ENCODE measurements around the gene FBXW11. TPM values are rescaled to one million over a fixed set of nuclear protein-coding genes. Genes with fewer than 3 reads are reported as not detected.

FBXW11 gene
- total RNA-seq, 1 experiment from 2014 or later, result 56.3 TPM

- no peak for DNase-seq (ENCODE audit: low spot score)
These were observed 138.2 kb downstream of the FBXW11 start for GRCh38 chr5:171868236-171868635.

- no peak for DNase-seq (ENCODE audit: low spot score)
These were observed 138.7 kb downstream of the FBXW11 start for GRCh38 chr5:171867786-171868185.

GRCh38 chr5:171865471-171865870 is 141.0 kb downstream of the FBXW11 start:
- no peak for DNase-seq (ENCODE audit: low spot score)

- DNase-seq (ENCODE audit: low spot score), result no peak
These were observed 142.5 kb downstream of the FBXW11 start for GRCh38 chr5:171863935-171864334.

- DNase-seq (ENCODE audit: low spot score), result no peak
These were observed 143.8 kb downstream of the FBXW11 start for GRCh38 chr5:171862624-171863023.

GRCh38 chr5:171861381-171861780 is 145.1 kb downstream of the FBXW11 start:
- DNase-seq (ENCODE audit: low spot score), result no peak

- no peak for DNase-seq (ENCODE audit: low spot score)
These were observed 148.1 kb downstream of the FBXW11 start for GRCh38 chr5:171858303-171858702.

- no peak for DNase-seq (ENCODE audit: low spot score)
These were observed 149.0 kb downstream of the FBXW11 start for GRCh38 chr5:171857489-171857876.

- DNase-seq (ENCODE audit: low spot score), result peak; percentile 79
These were observed 150.4 kb downstream of the FBXW11 start for GRCh38 chr5:171855798-171856763.

GRCh38 chr5:171855265-171855664 is 151.2 kb downstream of the FBXW11 start:
- DNase-seq (ENCODE audit: low spot score), result no peak

GRCh38 chr5:171852255-171852681 is 154.2 kb downstream of the FBXW11 start:
- DNase-seq (ENCODE audit: low spot score), result peak; percentile 13

GRCh38 chr5:171851251-171851650 is 155.2 kb downstream of the FBXW11 start:
- DNase-seq (ENCODE audit: low spot score), result no peak

GRCh38 chr5:171850324-171850947 is 156.0 kb downstream of the FBXW11 start:
- peak; percentile 27 for DNase-seq (ENCODE audit: low spot score)

- no peak for DNase-seq (ENCODE audit: low spot score)
These were observed 156.7 kb downstream of the FBXW11 start for GRCh38 chr5:171849585-171850323.

GRCh38 chr5:171848911-171849520 is 157.4 kb downstream of the FBXW11 start:
- no peak for DNase-seq (ENCODE audit: low spot score)

GRCh38 chr5:171848486-171848885 is 158.0 kb downstream of the FBXW11 start:
- no peak for DNase-seq (ENCODE audit: low spot score)

GRCh38 chr5:171848006-171848405 is 158.4 kb downstream of the FBXW11 start:
- DNase-seq (ENCODE audit: low spot score), result no peak

GRCh38 chr5:171847026-171847425 is 159.4 kb downstream of the FBXW11 start:
- DNase-seq (ENCODE audit: low spot score), result no peak

GRCh38 chr5:171846323-171846722 is 160.1 kb downstream of the FBXW11 start:
- no peak for DNase-seq (ENCODE audit: low spot score)

GRCh38 chr5:171845857-171846256 is 160.6 kb downstream of the FBXW11 start:
- DNase-seq (ENCODE audit: low spot score), result no peak

GRCh38 chr5:171845040-171845630 is 161.3 kb downstream of the FBXW11 start:
- DNase-seq (ENCODE audit: low spot score), result no peak
